A673 (cell line): ENCODE measurements around the gene DCN. TPM values are rescaled to one million over a fixed set of nuclear protein-coding genes. Genes with fewer than 3 reads are reported as not detected.

Experiments used
- BruUV-seq: library from RNA; stranded (reverse); fragments of 400-500 nt; replicated peaks from 2 replicates; lab custom pipeline; 2021; lab: Mats Ljungman, UMichigan
- CTCF ChIA-PET: fragments of 300-600 bp; sonication (Branson Sonifier 250); formaldehyde crosslinking; loops from one replicate; lab custom pipeline; 2022; ENCODE audit warnings: antibody characterized with exemption; lab: Charles Lee
- POLR2A ChIA-PET: fragments of 300-600 bp; sonication (Branson Sonifier 250); formaldehyde crosslinking; loops from one replicate; lab custom pipeline; 2022; ENCODE audit warnings: antibody characterized with exemption; ENCODE audit not compliant: low non-redundant PET; lab: Charles Lee
- DNase-seq: peaks from one replicate; pipeline ENCODE4 v3.0.0-alpha.2; 2015; ENCODE audit warnings: low spot score
- H3K27ac ChIP-seq: fragments of 200-600 bp; sonication (generic); 2 replicates; pipeline ENCODE4 v1.5.1; 2016; ENCODE audit warnings: mixed run types, low read depth, mild to moderate bottlenecking, mixed read lengths, antibody characterized with exemption, low read length; ENCODE audit not compliant: poor library complexity, severe bottlenecking
- H3K27me3 ChIP-seq: fragments of 200-600 bp; sonication (generic); replicated peaks from 2 replicates; pipeline ENCODE4 v1.6.1; 2017; ENCODE audit warnings: mixed run types, low read depth, mild to moderate bottlenecking, mixed read lengths, antibody characterized with exemption, low read length; ENCODE audit not compliant: insufficient read depth, poor library complexity
- H3K36me3 ChIP-seq: fragments of 200-600 bp; sonication (generic); 2 replicates; pipeline ENCODE4 v1.6.1; 2016; ENCODE audit warnings: mixed run types, mild to moderate bottlenecking, mixed read lengths, antibody characterized with exemption, low read length; ENCODE audit not compliant: insufficient read depth, poor library complexity, severe bottlenecking
- H3K4me1 ChIP-seq: fragments of 200-600 bp; sonication (generic); 2 replicates; pipeline ENCODE4 v1.6.1; 2017; ENCODE audit warnings: mixed run types, mild to moderate bottlenecking, mixed read lengths, antibody characterized with exemption, low read length; ENCODE audit not compliant: insufficient read depth, poor library complexity, severe bottlenecking
- H3K4me3 ChIP-seq: fragments of 200-600 bp; sonication (generic); 2 replicates; pipeline ENCODE4 v1.5.1; 2016; ENCODE audit warnings: low read depth, mixed run types, mild to moderate bottlenecking, mixed read lengths, low read length; ENCODE audit not compliant: poor library complexity, severe bottlenecking
- H3K9me3 ChIP-seq: fragments of 200-600 bp; sonication (generic); 2 replicates; pipeline ENCODE4 v1.6.1; 2016; ENCODE audit warnings: mixed run types, low read depth, mild to moderate bottlenecking, mixed read lengths, antibody characterized with exemption, low read length; ENCODE audit not compliant: poor library complexity, severe bottlenecking
- EZH2 ChIP-seq: fragments of 200-600 bp; sonication (generic); IDR thresholded peaks from 2 replicates; pipeline ENCODE4 v1.6.1; 2017; ENCODE audit warnings: borderline replicate concordance, low read depth, mild to moderate bottlenecking, mixed read lengths, antibody characterized with exemption, low read length; ENCODE audit not compliant: poor library complexity, severe bottlenecking
- intact Hi-C: fragments of 100-400 bp; cut with micrococcal nuclease; formaldehyde crosslinking; loops from one replicate; pipeline ENCODE4 v1.10.0; 2022; ENCODE audit not compliant: unreplicated experiment
- total RNA-seq: library from RNA; stranded (reverse); gene quantifications from 2 replicates; pipeline ENCODE4 v1.2.3, GENCODE V29; 2021
- TF ChIP-seq, protein P1 (sequence below): fragments of 300-800, 200-600 bp; sonication (generic); conservative IDR thresholded peaks from 2 replicates; pipeline ENCODE4 v1.5.1; 2017; ENCODE audit warnings: low read depth, mild to moderate bottlenecking, antibody characterized with exemption, low read length, moderate library complexity, mixed read lengths

Gene DCN
- total RNA-seq, 1 experiment from 2014 or later: 3.5 TPM

DNA sequence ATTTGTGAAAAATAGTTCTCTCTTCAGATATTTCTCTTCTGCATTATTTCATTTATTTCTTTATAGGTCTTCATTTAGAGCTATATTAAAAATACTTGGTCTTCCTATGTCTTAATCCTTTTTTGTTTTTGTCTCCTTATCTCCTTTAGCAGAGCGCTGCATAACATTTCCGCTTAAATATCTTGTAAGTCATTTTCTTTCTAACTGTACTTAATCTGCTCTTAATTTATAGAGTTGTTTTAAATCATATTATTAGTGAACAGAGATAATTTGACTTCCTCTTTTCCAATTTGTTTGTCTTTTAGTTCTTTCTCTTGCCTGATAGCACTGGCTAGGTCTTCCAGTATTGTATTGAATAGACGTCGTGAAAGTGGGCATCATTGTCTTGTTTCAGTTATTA is 89.3 kb downstream of the DCN start:
- no peaks in the 10 kb centered on the region for H3K4me1 ChIP-seq
- intact Hi-C loops: no loop called here
- BruUV-seq: no TSS peak
- no peak overlapping the region for H3K27ac ChIP-seq
- TF ChIP-seq, protein P1, sequence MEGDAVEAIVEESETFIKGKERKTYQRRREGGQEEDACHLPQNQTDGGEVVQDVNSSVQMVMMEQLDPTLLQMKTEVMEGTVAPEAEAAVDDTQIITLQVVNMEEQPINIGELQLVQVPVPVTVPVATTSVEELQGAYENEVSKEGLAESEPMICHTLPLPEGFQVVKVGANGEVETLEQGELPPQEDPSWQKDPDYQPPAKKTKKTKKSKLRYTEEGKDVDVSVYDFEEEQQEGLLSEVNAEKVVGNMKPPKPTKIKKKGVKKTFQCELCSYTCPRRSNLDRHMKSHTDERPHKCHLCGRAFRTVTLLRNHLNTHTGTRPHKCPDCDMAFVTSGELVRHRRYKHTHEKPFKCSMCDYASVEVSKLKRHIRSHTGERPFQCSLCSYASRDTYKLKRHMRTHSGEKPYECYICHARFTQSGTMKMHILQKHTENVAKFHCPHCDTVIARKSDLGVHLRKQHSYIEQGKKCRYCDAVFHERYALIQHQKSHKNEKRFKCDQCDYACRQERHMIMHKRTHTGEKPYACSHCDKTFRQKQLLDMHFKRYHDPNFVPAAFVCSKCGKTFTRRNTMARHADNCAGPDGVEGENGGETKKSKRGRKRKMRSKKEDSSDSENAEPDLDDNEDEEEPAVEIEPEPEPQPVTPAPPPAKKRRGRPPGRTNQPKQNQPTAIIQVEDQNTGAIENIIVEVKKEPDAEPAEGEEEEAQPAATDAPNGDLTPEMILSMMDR: no peak
- no peak for TF ChIP-seq EZH2
- H3K36me3 ChIP-seq: no peaks in the 10 kb centered on the region
- H3K4me3 ChIP-seq: no peak overlapping the region
- ChIA-PET POLR2A (no interaction called here), CTCF (no interaction called here)
- peaks cover 4% of the 10 kb centered on the region for H3K9me3 ChIP-seq
- H3K27me3 ChIP-seq: no peaks in the 10 kb centered on the region
- DNase-seq: no peak

DNA sequence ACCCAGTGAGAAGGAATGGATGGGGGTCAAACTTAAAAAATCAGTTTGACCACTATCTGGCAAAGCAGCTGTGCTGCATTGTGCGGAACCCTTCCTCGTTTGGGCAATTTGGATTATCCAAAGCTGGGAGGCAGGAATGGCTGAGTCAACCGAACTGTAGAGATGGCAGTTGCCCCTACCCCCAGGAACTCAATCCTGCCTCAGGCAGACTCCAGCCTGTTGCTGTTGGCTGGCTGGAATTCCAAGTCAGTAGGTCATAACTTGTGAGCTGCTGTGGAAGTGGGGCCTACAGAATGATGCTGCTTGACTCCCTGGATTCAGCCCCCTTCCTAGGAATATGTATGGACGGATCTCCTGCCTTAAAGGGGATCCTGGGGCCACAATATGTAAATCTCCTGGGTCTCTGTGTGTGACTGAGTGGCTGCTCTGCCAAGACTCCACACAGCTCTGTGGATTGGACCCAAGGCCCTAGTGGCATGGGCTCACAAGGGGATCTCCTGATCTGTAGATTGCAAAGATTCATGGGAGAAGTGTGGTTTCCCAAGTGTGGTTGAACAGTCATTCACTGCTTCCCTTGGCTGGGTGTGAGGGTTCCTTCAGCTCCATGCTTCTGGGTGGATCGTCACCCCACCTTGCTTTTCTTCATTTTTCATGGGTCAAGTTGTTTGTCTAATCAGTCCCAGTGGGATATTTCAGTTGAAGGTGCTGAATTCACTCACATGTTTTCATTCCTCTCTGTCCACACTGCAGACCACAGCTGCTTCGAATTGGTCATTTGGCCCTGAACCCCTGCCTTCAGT is 90.5 kb downstream of the DCN start:
- CTCF ChIA-PET: no interaction called here

More for the DNA sequence above, 90.5 kb downstream of the DCN start:
- no peak for DNase-seq
- Histone ChIP-seq H3K27ac (no peak overlapping the region), H3K27me3 (no peaks in the 10 kb centered on the region), H3K9me3 (peaks cover 4% of the 10 kb centered on the region), H3K4me3 (no peak overlapping the region), H3K4me1 (no peaks in the 10 kb centered on the region), H3K36me3 (no peaks in the 10 kb centered on the region)
- TF ChIP-seq, protein P1: no peak
- TF ChIP-seq EZH2: no peak
- BruUV-seq: no TSS peak
- intact Hi-C loops: no loop called here
- POLR2A ChIA-PET: no interaction called here

Other genes with a start within 250 kb of the DCN start
- gene CCER1, start 227.6 kb downstream of the DCN start, total RNA-seq: not detected in 2 replicates
- not detected in 2 replicates for gene EPYC, start 177.8 kb downstream of the DCN start, total RNA-seq
- gene KERA, start 124.8 kb downstream of the DCN start, total RNA-seq: not detected in 2 replicates
- 0.42 TPM in 1 of 2 replicates, not detected in the other for gene LUM, start 71.3 kb downstream of the DCN start, total RNA-seq